GM21526 (cell line): ENCODE measurements around the gene SP6.
A peak's percentile ranks its signal among the peaks of the same experiment; 100 is the strongest.

Experiments
- ATAC-seq: cut with Tn5 transposase; IDR thresholded peaks from one replicate; pipeline ENCODE4 v1.9.1; 2021; ENCODE audit warnings: moderate library complexity; ENCODE audit not compliant: unreplicated experiment, low FRiP score

The SP6 gene

GRCh38 chr17:47857551-47858455 lies 6.8 kb upstream of the SP6 start:
- no peak for ATAC-seq

- ATAC-seq: no peak
Observed at GRCh38 chr17:47856830-47857229, 5.9 kb upstream of the SP6 start.

- no peak for ATAC-seq
Observed at GRCh38 chr17:47855737-47856136, 4.8 kb upstream of the SP6 start.

GRCh38 chr17:47853616-47854015 lies 2.7 kb upstream of the SP6 start:
- no peak for ATAC-seq

- ATAC-seq: no peak
Observed at GRCh38 chr17:47852113-47852949, 1.4 kb upstream of the SP6 start.

- ATAC-seq: no peak
Observed at GRCh38 chr17:47851764-47852112, 775 bp upstream of the SP6 start.

GRCh38 chr17:47850373-47850691 lies 631 bp downstream of the SP6 start:
- ATAC-seq: no peak

GRCh38 chr17:47848198-47848513 lies 2.8 kb downstream of the SP6 start:
- ATAC-seq: no peak

GRCh38 chr17:47847341-47848197 lies 3.4 kb downstream of the SP6 start:
- no peak for ATAC-seq

GRCh38 chr17:47846716-47847340 lies 4.1 kb downstream of the SP6 start:
- no peak for ATAC-seq

- no peak for ATAC-seq
Observed at GRCh38 chr17:47845716-47846075, 5.3 kb downstream of the SP6 start.

- ATAC-seq: no peak
Observed at GRCh38 chr17:47844814-47845715, 5.9 kb downstream of the SP6 start.

GRCh38 chr17:47844227-47844626 lies 6.7 kb downstream of the SP6 start:
- ATAC-seq: no peak

GRCh38 chr17:47843391-47843730 lies 7.6 kb downstream of the SP6 start:
- ATAC-seq: no peak

GRCh38 chr17:47841488-47842291 lies 9.3 kb downstream of the SP6 start:
- no peak for ATAC-seq

GRCh38 chr17:47840742-47841487 lies 10.0 kb downstream of the SP6 start, which contains the start of gene SCRN2:
Gene SCRN2 (minus strand): TSS chr17:47841273. CDS start chr17:47840843, 430 bp downstream.
- peak; percentile 68 for ATAC-seq

- no peak for ATAC-seq
Observed at GRCh38 chr17:47840001-47840741, 10.8 kb downstream of the SP6 start.
